GM12872 (cell line): ENCODE data around the gene TGFA.

ENCODE experiments used
- TF ChIP-seq, protein P1 (sequence below): IDR thresholded peaks from 3 replicates; pipeline ENCODE4 v1.5.1; 2011; ENCODE audit warnings: low read depth, mild to moderate bottlenecking, low read length, moderate library complexity; ENCODE audit not compliant: insufficient read depth

Gene TGFA

DNA sequence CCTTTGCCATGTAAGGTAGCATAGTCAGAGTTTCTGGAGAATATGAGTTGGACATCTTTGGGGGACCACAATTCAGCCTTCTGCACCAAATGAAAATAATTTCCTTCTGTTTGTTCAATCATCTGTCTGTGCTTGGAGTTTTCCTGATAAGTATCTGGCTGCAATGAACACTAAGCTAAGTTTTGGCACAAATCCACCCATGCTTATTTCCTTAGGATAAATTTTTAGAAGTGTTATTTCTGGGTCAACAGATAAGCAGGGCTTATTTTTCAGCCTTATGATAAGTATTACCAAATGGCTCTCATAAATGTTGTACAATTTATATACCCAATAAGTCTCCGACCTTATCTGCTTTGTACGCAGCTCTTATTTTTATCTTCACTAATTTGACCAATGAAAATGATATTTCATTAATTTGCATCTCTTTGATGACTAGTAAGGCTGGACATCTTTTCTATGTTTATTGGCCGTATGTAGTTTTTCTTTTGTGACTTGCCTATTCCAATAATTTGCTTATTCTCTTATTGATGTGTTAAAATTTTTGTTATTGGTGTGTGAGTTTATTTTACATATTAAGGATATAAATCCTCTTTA is 59.2 kb downstream of the TGFA start:
- TF ChIP-seq, protein P1, sequence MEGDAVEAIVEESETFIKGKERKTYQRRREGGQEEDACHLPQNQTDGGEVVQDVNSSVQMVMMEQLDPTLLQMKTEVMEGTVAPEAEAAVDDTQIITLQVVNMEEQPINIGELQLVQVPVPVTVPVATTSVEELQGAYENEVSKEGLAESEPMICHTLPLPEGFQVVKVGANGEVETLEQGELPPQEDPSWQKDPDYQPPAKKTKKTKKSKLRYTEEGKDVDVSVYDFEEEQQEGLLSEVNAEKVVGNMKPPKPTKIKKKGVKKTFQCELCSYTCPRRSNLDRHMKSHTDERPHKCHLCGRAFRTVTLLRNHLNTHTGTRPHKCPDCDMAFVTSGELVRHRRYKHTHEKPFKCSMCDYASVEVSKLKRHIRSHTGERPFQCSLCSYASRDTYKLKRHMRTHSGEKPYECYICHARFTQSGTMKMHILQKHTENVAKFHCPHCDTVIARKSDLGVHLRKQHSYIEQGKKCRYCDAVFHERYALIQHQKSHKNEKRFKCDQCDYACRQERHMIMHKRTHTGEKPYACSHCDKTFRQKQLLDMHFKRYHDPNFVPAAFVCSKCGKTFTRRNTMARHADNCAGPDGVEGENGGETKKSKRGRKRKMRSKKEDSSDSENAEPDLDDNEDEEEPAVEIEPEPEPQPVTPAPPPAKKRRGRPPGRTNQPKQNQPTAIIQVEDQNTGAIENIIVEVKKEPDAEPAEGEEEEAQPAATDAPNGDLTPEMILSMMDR: no peak

DNA sequence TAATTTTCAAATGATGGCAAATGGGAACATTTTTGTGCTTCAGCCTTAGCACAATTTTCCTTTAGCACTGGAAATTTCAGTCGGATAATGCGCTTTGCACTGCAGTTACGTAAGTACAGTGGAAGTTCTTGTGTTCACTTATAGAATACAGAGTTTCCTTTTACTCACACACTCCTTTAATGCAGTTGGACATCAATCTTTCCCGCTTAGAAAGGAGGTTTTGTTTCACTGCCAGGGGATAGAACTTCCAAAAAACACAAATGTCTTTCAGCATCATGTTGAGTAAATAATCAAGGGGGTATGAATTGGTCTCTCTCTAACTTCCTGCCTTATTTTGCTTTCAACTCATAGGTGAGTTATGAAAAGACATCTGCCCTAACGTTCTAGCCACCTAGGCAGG is 63.2 kb downstream of the TGFA start:
- TF ChIP-seq, protein P1: no peak

DNA sequence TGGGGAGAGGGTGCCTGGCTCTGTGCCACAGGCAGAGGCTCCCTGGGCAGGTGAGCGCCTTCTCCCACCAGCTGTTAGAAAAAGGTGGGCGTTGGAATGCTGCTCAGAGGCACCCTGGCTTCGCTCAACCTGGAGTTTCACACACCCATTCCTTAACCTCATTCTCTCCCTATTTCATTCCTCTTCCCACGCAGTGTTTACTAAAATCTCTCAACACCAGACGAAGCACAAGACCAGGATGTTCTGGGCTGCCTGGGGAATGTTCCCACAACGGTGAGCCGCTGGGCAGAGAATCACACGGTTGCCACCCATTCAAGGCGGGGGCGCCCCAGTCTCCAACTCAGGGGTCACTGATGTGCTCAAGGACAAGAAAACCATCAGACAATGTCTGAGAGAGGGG is 64.5 kb downstream of the TGFA start:
- TF ChIP-seq, protein P1: no peak

DNA sequence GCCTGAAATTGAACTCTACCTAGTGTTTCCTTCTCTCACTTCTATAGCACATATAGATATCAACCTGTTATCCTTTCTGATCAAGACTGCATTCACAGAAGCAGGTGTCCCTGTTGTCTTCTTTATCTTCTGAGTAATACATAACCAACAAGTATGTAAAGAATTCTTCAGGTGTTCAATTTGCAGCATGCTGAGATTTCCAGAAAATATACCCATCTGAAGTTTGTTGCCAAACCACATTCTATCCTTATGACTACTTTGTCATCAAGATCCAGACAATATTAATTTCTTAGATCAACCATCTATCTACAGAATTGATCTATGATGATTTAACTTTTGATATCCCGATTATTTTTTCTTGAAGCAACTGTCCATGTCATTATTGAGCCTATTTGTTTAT is 69.5 kb downstream of the TGFA start:
- TF ChIP-seq, protein P1: no peak

DNA sequence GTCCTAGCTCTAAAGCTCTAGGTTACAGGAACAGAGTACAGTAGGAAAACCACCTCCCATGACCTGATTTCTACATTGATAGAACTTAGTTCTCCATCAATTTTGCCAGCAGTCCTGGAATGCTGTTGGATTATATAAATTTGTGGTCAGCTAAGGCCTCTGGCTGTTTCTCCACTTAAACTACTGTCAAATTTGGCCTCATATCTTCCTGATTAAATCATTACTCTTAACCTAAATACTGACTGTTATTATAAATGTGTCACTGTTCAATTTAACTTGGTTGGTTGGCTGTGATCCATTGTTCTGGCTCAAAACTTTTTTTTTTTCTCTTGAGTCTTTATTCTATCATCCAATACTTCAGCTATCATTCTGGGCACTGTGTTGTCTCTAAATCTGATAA is 71.2 kb downstream of the TGFA start:
- TF ChIP-seq, protein P1: no peak

DNA sequence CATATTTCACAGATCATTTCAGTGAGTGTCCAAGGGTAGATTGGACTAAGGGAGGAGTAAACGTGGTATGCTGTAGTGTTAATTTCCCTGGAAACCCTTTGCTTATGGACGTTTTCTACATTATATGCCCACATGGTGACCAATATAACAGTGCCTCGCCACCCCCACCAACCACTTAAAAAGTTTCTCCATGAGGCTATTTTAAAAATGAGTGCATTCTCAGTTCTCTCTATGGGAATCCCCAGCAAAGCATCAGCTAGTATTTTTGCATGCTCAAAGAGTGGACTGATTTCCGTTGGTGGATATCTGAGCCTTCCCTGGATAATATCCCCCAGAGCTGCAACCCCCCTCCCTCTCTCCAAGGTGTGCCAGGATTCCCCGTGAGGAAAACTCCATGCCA is 73.2 kb downstream of the TGFA start:
- TF ChIP-seq, protein P1: no peak

DNA sequence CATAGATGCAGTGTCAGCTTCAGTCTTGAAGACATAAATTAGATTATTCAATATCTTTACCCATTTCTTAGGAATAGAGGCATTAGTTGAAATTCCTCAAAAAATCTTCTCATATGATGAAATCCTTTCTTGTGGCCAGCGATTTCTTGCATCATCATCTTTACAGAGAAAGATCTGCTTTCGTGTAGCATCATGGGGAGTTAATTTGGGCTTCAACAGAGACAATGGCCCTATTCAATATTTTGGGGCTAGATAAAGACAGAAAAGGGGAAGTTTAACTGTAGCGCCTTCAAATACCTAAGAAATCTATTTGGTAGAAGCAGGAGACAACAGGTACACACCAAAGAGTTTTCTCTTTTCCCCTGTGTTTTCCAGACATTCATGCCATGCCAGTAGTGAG is 73.8 kb downstream of the TGFA start:
- TF ChIP-seq, protein P1: no peak
